Upper lobe of right lung (tissue), 1 donor: ENCODE results near the gene TTC28. TPM values are rescaled to one million over a fixed set of nuclear protein-coding genes. Genes with fewer than 3 reads are reported as not detected.
A peak's percentile ranks its signal among the peaks of the same experiment; 100 is the strongest.

Experiments used
- ATAC-seq: fragments of 200-7000 bp; cut with Tn5 transposase; one replicate; pipeline ENCODE4 v1.9.1; 2020; ENCODE audit warnings: mild to moderate bottlenecking, moderate library complexity
- DNase-seq: peaks from one replicate; pipeline ENCODE4 v3.0.0-alpha.2; 2020
- H3K27ac ChIP-seq: fragments of 200-600 bp; one replicate; pipeline ENCODE4 v1.8.0; 2022
- H3K27me3 ChIP-seq: fragments of 200-600 bp; one replicate; pipeline ENCODE4 v1.8.0; 2022; ENCODE audit warnings: mild to moderate bottlenecking
- H3K36me3 ChIP-seq: fragments of 200-600 bp; one replicate; pipeline ENCODE4 v1.8.0; 2022
- H3K4me1 ChIP-seq: fragments of 200-600 bp; one replicate; pipeline ENCODE4 v1.8.0; 2022
- H3K4me3 ChIP-seq: fragments of 200-600 bp; one replicate; pipeline ENCODE4 v1.8.0; 2022; ENCODE audit warnings: mild to moderate bottlenecking
- H3K9me3 ChIP-seq: fragments of 200-600 bp; one replicate; pipeline ENCODE4 v1.8.0; 2022
- CTCF ChIP-seq: fragments of 200-600 bp; IDR thresholded peaks from one replicate; pipeline ENCODE4 v1.8.0; 2022; ENCODE audit warnings: antibody characterized with exemption
- intact Hi-C: fragments of 100-400 bp; cut with DNase I; formaldehyde crosslinking; loops from one replicate; pipeline ENCODE4 v1.11.0; 2022
- total RNA-seq: library from RNA; stranded (reverse); fragmentation: NEBNext Ultra II Directional; extraction: Animal tissue kit (Norgen Biotek cat#: 25700); gene quantifications from one replicate; pipeline ENCODE4 v1.2.1, GENCODE V29; 2021
- donor health status: DM: no; HTN: yes; CAD: no; lungs with severe emphysema.

Gene TTC28
- total RNA-seq, 1 donor from 2014 or later = 48.7 TPM

- no peaks in the 10 kb centered on the region for H3K9me3 ChIP-seq
- H3K27me3 ChIP-seq = no peaks in the 10 kb centered on the region
- intact Hi-C loops = no loop called here
- no peak for TF ChIP-seq CTCF
- H3K36me3 ChIP-seq = no peaks in the 10 kb centered on the region
- peak overlapping the region; percentile 61 for H3K4me3 ChIP-seq
- peak overlapping the region; percentile 88 for H3K27ac ChIP-seq
- no peak for ATAC-seq
- no peak for DNase-seq
- peaks cover 29% of the 10 kb centered on the region for H3K4me1 ChIP-seq
Measured at GRCh38 chr22:28441720-28442263, 237.8 kb downstream of the TTC28 start.

- intact Hi-C loops = no loop called here
- no peak for TF ChIP-seq CTCF
Measured at GRCh38 chr22:28440592-28441390, 238.8 kb downstream of the TTC28 start.

GRCh38 chr22:28438183-28438768, 241.4 kb downstream of the TTC28 start:
- intact Hi-C loops = no loop called here

More at GRCh38 chr22:28440592-28441390, 238.8 kb downstream of the TTC28 start:
- Histone ChIP-seq H3K27me3 (no peaks in the 10 kb centered on the region), H3K4me1 (peaks cover 29% of the 10 kb centered on the region), H3K27ac (peak overlapping the region; percentile 88), H3K36me3 (no peaks in the 10 kb centered on the region), H3K4me3 (peak overlapping the region; percentile 61), H3K9me3 (no peaks in the 10 kb centered on the region)
- DNase-seq (no peak), ATAC-seq (no peak)

GRCh38 chr22:28435982-28436381, 243.7 kb downstream of the TTC28 start:
- no peak for TF ChIP-seq CTCF
- DNase-seq (no peak), ATAC-seq (no peak)
- Histone ChIP-seq H3K9me3 (no peaks in the 10 kb centered on the region), H3K4me1 (peaks cover 10% of the 10 kb centered on the region), H3K27me3 (no peaks in the 10 kb centered on the region), H3K27ac (no peak overlapping the region), H3K4me3 (no peak overlapping the region), H3K36me3 (no peaks in the 10 kb centered on the region)
- intact Hi-C loops = no loop called here

More at GRCh38 chr22:28438183-28438768, 241.4 kb downstream of the TTC28 start:
- no peaks in the 10 kb centered on the region for H3K9me3 ChIP-seq
- ATAC-seq (no peak), DNase-seq (no peak)
- H3K36me3 ChIP-seq = no peaks in the 10 kb centered on the region
- no peak overlapping the region for H3K27ac ChIP-seq
- peaks cover 17% of the 10 kb centered on the region for H3K4me1 ChIP-seq
- no peaks in the 10 kb centered on the region for H3K27me3 ChIP-seq
- no peak for TF ChIP-seq CTCF
- H3K4me3 ChIP-seq = no peak overlapping the region

- Histone ChIP-seq H3K27ac (no peak overlapping the region), H3K9me3 (no peaks in the 10 kb centered on the region), H3K4me1 (peaks cover 9% of the 10 kb centered on the region), H3K27me3 (no peaks in the 10 kb centered on the region), H3K4me3 (no peak overlapping the region), H3K36me3 (no peaks in the 10 kb centered on the region)
- ATAC-seq (peak; percentile 76), DNase-seq (no peak)
- intact Hi-C loops = no loop called here
- TF ChIP-seq CTCF = no peak
Measured at GRCh38 chr22:28435140-28435768, 244.4 kb downstream of the TTC28 start.
